Mucosa of descending colon (tissue), 3 donors: ENCODE data around the gene PLXND1. TPM values are rescaled to one million over a fixed set of nuclear protein-coding genes. Genes with fewer than 3 reads are reported as not detected.
A peak's percentile ranks its signal among the peaks of the same experiment; 100 is the strongest.

Source experiments
- ATAC-seq: fragments of 200-7000 bp; cut with Tn5 transposase; one replicate; pipeline ENCODE4 v1.9.1; 2020; ENCODE audit warnings: mild to moderate bottlenecking, moderate library complexity
- DNase-seq, 3 donors: peaks; one replicate each; pipeline ENCODE4 v3.0.0-alpha.2; 2020
- H3K36me3 ChIP-seq: fragments of 200-600 bp; one replicate; pipeline ENCODE4 v1.8.0; 2021; ENCODE audit warnings: low read depth, mild to moderate bottlenecking
- H3K4me1 ChIP-seq: fragments of 200-600 bp; one replicate; pipeline ENCODE4 v1.8.0; 2021; ENCODE audit warnings: low read depth, mild to moderate bottlenecking
- H3K4me3 ChIP-seq: fragments of 200-600 bp; one replicate; pipeline ENCODE4 v1.8.0; 2021; ENCODE audit warnings: mild to moderate bottlenecking
- H3K9me3 ChIP-seq: fragments of 200-600 bp; one replicate; pipeline ENCODE4 v1.8.0; 2021; ENCODE audit warnings: mild to moderate bottlenecking
- CTCF ChIP-seq: fragments of 200-600 bp; IDR thresholded peaks from one replicate; pipeline ENCODE4 v1.8.0; 2022; ENCODE audit warnings: antibody characterized with exemption, mild to moderate bottlenecking
- intact Hi-C, 2 donors: fragments of 100-400 bp; cut with DNase I in 1 of 2; cut with micrococcal nuclease in 1 of 2; formaldehyde crosslinking; loops; one replicate each; pipeline versions ENCODE4 v1.11.0 to v1.11.1; 2022; cut with DNase I, micrococcal nuclease
- total RNA-seq, 3 donors: library from RNA; stranded (reverse); fragmentation: NEBNext Ultra II Directional in 2 of 3; extraction: Animal tissue kit (Norgen Biotek cat#: 25700) in 2 of 3; gene quantifications; one replicate each; pipeline versions ENCODE4 v1.2.1 to v1.2.4, GENCODE V29; 2021 to 2023
- donor health status: DM: no; HTN: no; CAD: no; lungs with moderate emphysema.
- donor health status: DM: no; HTN: no; CAD: no.
- donor health status: DM: no; HTN: yes; CAD: no.

PLXND1 gene
- total RNA-seq, 3 donors from 2014 or later, result 26.8 to 57.1 (median 48.1) TPM

GRCh38 chr3:129526121-129526900 is 80.2 kb downstream of the PLXND1 start:
- intact Hi-C loops, result no loop called here
- Histone ChIP-seq H3K36me3 (no peaks in the 10 kb centered on the region), H3K9me3 (no peaks in the 10 kb centered on the region), H3K4me1 (no peaks in the 10 kb centered on the region), H3K4me3 (no peak overlapping the region)
- ATAC-seq, result peak; percentile 64
- no peak for TF ChIP-seq CTCF
- peak in 2 of 3 donors; percentile 5 to 14 for DNase-seq

DNA sequence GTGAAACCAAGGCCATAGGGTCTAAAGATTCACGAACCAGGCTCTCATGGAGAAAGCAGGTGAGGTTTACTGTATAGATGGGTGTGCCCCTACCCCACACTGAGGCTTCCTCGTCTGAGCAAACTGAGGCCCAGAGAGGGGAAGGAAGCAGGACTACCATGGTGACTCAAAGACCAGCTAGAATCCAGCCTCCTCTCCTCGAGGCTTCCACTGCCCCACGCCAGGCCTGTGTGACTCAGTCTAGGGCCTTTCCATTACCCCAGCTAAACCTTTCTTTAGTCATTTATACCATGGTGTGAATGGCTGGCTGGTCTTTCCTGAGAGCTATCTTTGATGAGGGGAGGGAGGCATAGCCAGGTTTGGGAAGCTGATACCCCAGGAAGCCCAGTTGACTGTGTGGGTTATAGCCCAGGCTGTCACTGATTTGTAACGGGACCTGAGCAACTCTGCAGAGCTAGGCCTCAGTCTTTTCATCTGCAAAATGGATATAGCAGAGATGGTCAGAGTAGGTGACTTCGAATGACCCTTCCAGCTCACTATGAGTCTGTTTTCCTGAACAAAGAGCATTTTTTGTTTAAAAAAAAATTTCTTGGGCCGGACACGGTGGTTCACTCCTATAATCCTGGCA is 81.0 kb downstream of the PLXND1 start:
- DNase-seq (no peak), ATAC-seq (no peak)
- Histone ChIP-seq H3K4me3 (no peak overlapping the region), H3K9me3 (no peaks in the 10 kb centered on the region), H3K36me3 (no peaks in the 10 kb centered on the region), H3K4me1 (no peaks in the 10 kb centered on the region)
- intact Hi-C loops, result no loop called here
- TF ChIP-seq CTCF, result no peak

- no peak for TF ChIP-seq CTCF
- no peak for ATAC-seq
- Histone ChIP-seq H3K9me3 (no peaks in the 10 kb centered on the region), H3K4me3 (no peak overlapping the region), H3K4me1 (no peaks in the 10 kb centered on the region), H3K36me3 (no peaks in the 10 kb centered on the region)
- intact Hi-C loops, result no loop called here
- DNase-seq, result no peak
Measured at GRCh38 chr3:129524081-129524480, 82.4 kb downstream of the PLXND1 start.

GRCh38 chr3:129522953-129523352 is 83.5 kb downstream of the PLXND1 start:
- no peaks in the 10 kb centered on the region for H3K9me3 ChIP-seq
- intact Hi-C loops, result no loop called here
- DNase-seq (no peak), ATAC-seq (no peak)
- no peak overlapping the region for H3K4me3 ChIP-seq
- no peaks in the 10 kb centered on the region for H3K4me1 ChIP-seq
- no peak for TF ChIP-seq CTCF
- no peaks in the 10 kb centered on the region for H3K36me3 ChIP-seq

GRCh38 chr3:129521611-129522010 is 84.9 kb downstream of the PLXND1 start:
- no peak overlapping the region for H3K4me3 ChIP-seq
- no peaks in the 10 kb centered on the region for H3K36me3 ChIP-seq
- H3K9me3 ChIP-seq, result no peaks in the 10 kb centered on the region
- H3K4me1 ChIP-seq, result no peaks in the 10 kb centered on the region
- no peak for DNase-seq
- no peak for ATAC-seq
- no peak for TF ChIP-seq CTCF
- intact Hi-C loops, result no loop called here
